IMR-90 (cell line): ENCODE measurements around the gene NBEA. TPM values are rescaled to one million over a fixed set of nuclear protein-coding genes. Genes with fewer than 3 reads are reported as not detected.

Source experiments
- ATAC-seq: fragments of 200-7000 bp; cut with Tn5 transposase; 2 replicates; pipeline ENCODE4 v1.9.1; 2020; ENCODE audit warnings: low read depth, mild to moderate bottlenecking, moderate library complexity
- BruUV-seq: library from RNA; stranded (reverse); fragments of 400-500 nt; replicated peaks from 2 replicates; lab custom pipeline; 2021; lab: Mats Ljungman, UMichigan
- CTCF ChIA-PET: fragments of 300-600 bp; formaldehyde crosslinking; extraction: SDS; loops from one replicate; lab custom pipeline; 2021; ENCODE audit warnings: antibody characterized with exemption; lab: Yijun Ruan, JAX
- POLR2A ChIA-PET: fragments of 300-600 bp; sonication (Branson Sonifier 250); formaldehyde crosslinking; loops from one replicate; lab custom pipeline; 2022; ENCODE audit warnings: antibody characterized with exemption; ENCODE audit not compliant: unreplicated experiment; lab: Charles Lee
- DNase-seq: peaks from one replicate; pipeline ENCODE4 v3.0.0; 2013
- H2AFZ ChIP-seq: replicated peaks from 2 replicates; pipeline ENCODE3; 2013; ENCODE audit warnings: low read length, mild to moderate bottlenecking; ENCODE audit not compliant: poor library complexity
- H2AK5ac ChIP-seq: 2 replicates; pipeline ENCODE4 v1.6.1; 2013; ENCODE audit warnings: low read depth, low read length, inconsistent platforms
- H2AK9ac ChIP-seq: replicated peaks from 2 replicates; pipeline ENCODE3; 2013; ENCODE audit warnings: mild to moderate bottlenecking, low read depth, low read length, moderate library complexity; ENCODE audit not compliant: poor library complexity
- H2BK120ac ChIP-seq: 2 replicates; pipeline ENCODE4 v1.6.1; 2013; ENCODE audit warnings: low read depth, low read length, inconsistent platforms
- H2BK15ac ChIP-seq: 3 replicates; pipeline ENCODE4 v1.6.1; 2013; ENCODE audit warnings: low read depth, low read length, inconsistent platforms
- H2BK20ac ChIP-seq: 2 replicates; pipeline ENCODE4 v1.6.1; 2013; ENCODE audit warnings: low read depth, mild to moderate bottlenecking, inconsistent platforms, low read length, moderate library complexity
- H2BK5ac ChIP-seq: 2 replicates; pipeline ENCODE4 v1.6.1; 2013; ENCODE audit warnings: mild to moderate bottlenecking, low read depth, low read length, inconsistent platforms; ENCODE audit not compliant: poor library complexity, severe bottlenecking
- H3K14ac ChIP-seq: replicated peaks from 2 replicates; pipeline ENCODE4 v1.6.1; 2013; ENCODE audit warnings: low read depth, low read length, inconsistent platforms
- H3K18ac ChIP-seq: 2 replicates; pipeline ENCODE4 v1.6.1; 2013; ENCODE audit warnings: low read depth, low read length, control low read depth
- H3K23ac ChIP-seq: 2 replicates; pipeline ENCODE4 v1.6.1; 2013; ENCODE audit warnings: low read depth, low read length, inconsistent platforms
- H3K27ac ChIP-seq: 2 replicates; pipeline ENCODE4 v1.5.1; 2013; ENCODE audit warnings: mild to moderate bottlenecking, control low read depth, low read length; ENCODE audit not compliant: insufficient read depth
- H3K27me3 ChIP-seq: 2 replicates; pipeline ENCODE4 v1.6.1; 2013; ENCODE audit warnings: low read length; ENCODE audit not compliant: control insufficient read depth, insufficient read depth
- H3K36me3 ChIP-seq: 2 replicates; pipeline ENCODE4 v1.6.1; 2013; ENCODE audit warnings: low read length, mixed read lengths; ENCODE audit not compliant: control insufficient read depth, insufficient read depth
- H3K4ac ChIP-seq: 2 replicates; pipeline ENCODE4 v1.6.1; 2013; ENCODE audit warnings: low read depth, low read length, inconsistent platforms
- H3K4me1 ChIP-seq: 2 replicates; pipeline ENCODE4 v1.6.1; 2013; ENCODE audit warnings: low read length, mixed read lengths; ENCODE audit not compliant: control insufficient read depth, insufficient read depth
- H3K4me2 ChIP-seq: 2 replicates; pipeline ENCODE4 v1.6.1; 2013; ENCODE audit warnings: low read depth, mild to moderate bottlenecking, control low read depth, low read length, moderate library complexity
- H3K4me3 ChIP-seq: 2 replicates; pipeline ENCODE4 v1.5.1; 2013; ENCODE audit warnings: low read depth, mild to moderate bottlenecking, control low read depth, low read length, moderate library complexity; ENCODE audit not compliant: insufficient read depth
- H3K56ac ChIP-seq: 2 replicates; pipeline ENCODE4 v1.6.1; 2013; ENCODE audit warnings: low read length, inconsistent platforms; ENCODE audit not compliant: insufficient read depth; ENCODE audit errors: extremely low read depth
- H3K79me1 ChIP-seq, 2 experiments: 2 replicates each; pipeline ENCODE4 v1.6.1; 2013; ENCODE audit warnings: low read length in 2 of 2, inconsistent platforms in 1 of 2, low read depth in 1 of 2
- H3K9ac ChIP-seq: 2 replicates; pipeline ENCODE4 v1.6.1; 2013; ENCODE audit warnings: low read depth, low read length, control low read depth
- H3K9me1 ChIP-seq: 2 replicates; pipeline ENCODE4 v1.6.1; 2013; ENCODE audit warnings: low read length, inconsistent platforms; ENCODE audit not compliant: insufficient read depth
- H3K9me3 ChIP-seq: 2 replicates; pipeline ENCODE4 v1.6.1; 2013; ENCODE audit warnings: low read length; ENCODE audit not compliant: control insufficient read depth, insufficient read depth
- H4K20me1 ChIP-seq: 2 replicates; pipeline ENCODE4 v1.6.1; 2013; ENCODE audit warnings: low read length, inconsistent platforms; ENCODE audit not compliant: insufficient read depth
- H4K5ac ChIP-seq: 2 replicates; pipeline ENCODE4 v1.6.1; 2013; ENCODE audit warnings: mild to moderate bottlenecking, low read depth, low read length, control low read depth
- H4K8ac ChIP-seq, 2 experiments: 2 replicates each; pipeline ENCODE4 v1.6.1; 2013; ENCODE audit warnings: low read depth in 2 of 2, low read length in 2 of 2, control low read depth in 1 of 2, inconsistent platforms in 1 of 2
- H4K91ac ChIP-seq: 2 replicates; pipeline ENCODE4 v1.6.1; 2013; ENCODE audit warnings: low read depth, low read length, inconsistent platforms; ENCODE audit not compliant: insufficient read depth
- BHLHE40 ChIP-seq: fragments of 150-350 bp; IDR thresholded peaks from 2 replicates; pipeline ENCODE4 v1.6.1; 2016; ENCODE audit warnings: mild to moderate bottlenecking, low read depth, low read length
- CEBPB ChIP-seq: IDR thresholded peaks from 2 replicates; pipeline ENCODE4 v1.6.1; 2012; ENCODE audit warnings: low read depth, low read length, improper control_type of control experiment
- CHD1 ChIP-seq: IDR thresholded peaks from 2 replicates; pipeline ENCODE4 v1.6.1; 2012; ENCODE audit warnings: low read depth, low read length, improper control_type of control experiment
- CTCF ChIP-seq: conservative IDR thresholded peaks from 2 replicates; pipeline ENCODE4 v1.5.1; 2012; ENCODE audit warnings: mild to moderate bottlenecking, low read depth, low read length, improper control_type of control experiment
- FOS ChIP-seq: fragments of 150-350 bp; IDR thresholded peaks from 2 replicates; pipeline ENCODE4 v1.6.1; 2016; ENCODE audit warnings: low read depth, low read length
- MAFK ChIP-seq: IDR thresholded peaks from 2 replicates; pipeline ENCODE4 v1.6.1; 2012; ENCODE audit warnings: low read depth, low read length, improper control_type of control experiment
- MAZ ChIP-seq: IDR thresholded peaks from 2 replicates; pipeline ENCODE4 v1.6.1; 2012; ENCODE audit warnings: low read depth, mild to moderate bottlenecking, low read length, improper control_type of control experiment, moderate library complexity, borderline replicate concordance
- MXI1 ChIP-seq: IDR thresholded peaks from 2 replicates; pipeline ENCODE4 v1.6.1; 2012; ENCODE audit warnings: low read depth, mild to moderate bottlenecking, low read length, moderate library complexity, borderline replicate concordance
- NFE2L2 ChIP-seq: fragments of 150-350 bp; IDR thresholded peaks from 2 replicates; pipeline ENCODE4 v1.6.1; 2016; ENCODE audit warnings: low read depth, mild to moderate bottlenecking, low read length
- POLR2A ChIP-seq: IDR thresholded peaks from 2 replicates; pipeline ENCODE4 v1.6.1; 2012; ENCODE audit warnings: mild to moderate bottlenecking, low read depth, low read length
- RAD21 ChIP-seq: IDR thresholded peaks from 2 replicates; pipeline ENCODE4 v1.6.1; 2012; ENCODE audit warnings: low read length, improper control_type of control experiment
- RCOR1 ChIP-seq: IDR thresholded peaks from 2 replicates; pipeline ENCODE4 v1.6.1; 2012; ENCODE audit warnings: mild to moderate bottlenecking, low read length, improper control_type of control experiment; ENCODE audit not compliant: insufficient replicate concordance
- RFX5 ChIP-seq: IDR thresholded peaks from 2 replicates; pipeline ENCODE4 v1.8.0; 2012; ENCODE audit warnings: low read depth, mild to moderate bottlenecking, low read length, moderate library complexity
- SMC3 ChIP-seq: fragments of 150-350 bp; IDR thresholded peaks from 2 replicates; pipeline ENCODE4 v1.6.1; 2016; ENCODE audit warnings: low read depth, mild to moderate bottlenecking, antibody characterized with exemption, low read length, moderate library complexity
- dilution Hi-C: fragments of 300-500 bp; cut with HindIII; formaldehyde crosslinking; loops from one replicate; pipeline ENCODE4 v1.14.3; 2018; ENCODE audit warnings: low sequenced_read_pairs; ENCODE audit not compliant: unreplicated experiment
- in situ Hi-C: fragments of 300-500 bp; cut with MboI; formaldehyde crosslinking; loops from 3 replicates; pipeline ENCODE4 v1.14.3; 2019; ENCODE audit warnings: low sequenced_read_pairs, inconsistent platforms, mixed read lengths
- intact Hi-C: fragments of 100-400 bp; cut with micrococcal nuclease; formaldehyde crosslinking; loops from 2 replicates; pipeline ENCODE4 v1.10.0; 2022
- polyA plus RNA-seq, 3 experiments: library from polyadenylated mRNA; depleted of rRNA; stranded (reverse); fragments of >200 nt; gene quantifications; 2 replicates each; pipeline ENCODE4 v1.2.3, GENCODE V29; 2012; ENCODE audit warnings: low replicate concordance in 1 of 3
- total RNA-seq: library from RNA; depleted of rRNA; stranded (reverse); fragments of >200 nt; gene quantifications from 2 replicates; pipeline ENCODE4 v1.2.3, GENCODE V29; 2012
- TF ChIP-seq, protein P1 (sequence below): fragments of 150-350 bp; IDR thresholded peaks from 2 replicates; pipeline ENCODE4 v1.6.1; 2017; ENCODE audit warnings: mild to moderate bottlenecking, antibody characterized with exemption, low read length, low read depth
- TF ChIP-seq, protein P2 (sequence below): fragments of 150-350 bp; IDR thresholded peaks from 2 replicates; pipeline ENCODE4 v1.6.1; 2016; ENCODE audit warnings: low read depth, mild to moderate bottlenecking, low read length, moderate library complexity, borderline replicate concordance

NBEA gene
- total and polyA plus RNA-seq, 2 of the 4 experiments (the other 2 are of a cell fraction): 0.82 to 2.2 TPM

DNA sequence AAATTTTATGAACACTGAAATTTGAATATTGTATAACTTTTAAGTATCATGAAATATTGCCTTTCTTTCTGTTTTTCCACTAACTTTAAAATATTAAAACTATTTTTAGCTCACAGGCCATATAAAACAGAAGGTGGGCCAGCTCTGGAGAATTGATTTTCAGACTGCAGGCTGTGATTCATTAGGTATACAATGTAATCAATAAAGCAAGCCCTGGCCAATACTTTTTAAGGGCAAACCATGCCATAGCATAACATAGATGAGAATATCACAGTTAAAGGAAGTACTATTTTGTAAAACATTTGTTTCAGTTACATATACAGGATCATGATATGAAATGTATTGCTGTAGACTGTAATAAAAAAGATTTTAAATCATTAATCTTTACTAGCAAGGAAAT lies 336.8 kb downstream of the NBEA start:
- no peak for DNase-seq
- no peak overlapping the region for H2BK5ac ChIP-seq
- H3K14ac ChIP-seq: no peak overlapping the region
- in situ Hi-C loops (no loop called here), dilution Hi-C loops (no loop called here), intact Hi-C loops (no loop called here)
- no peaks in the 10 kb centered on the region for H3K9me3 ChIP-seq
- no peak overlapping the region for H2BK20ac ChIP-seq
- no peak overlapping the region for H4K91ac ChIP-seq
- no peak for ATAC-seq
- H3K4me3 ChIP-seq: no peak overlapping the region
- ChIA-PET POLR2A (no interaction called here), CTCF (no interaction called here)
- no peak overlapping the region for H3K9ac ChIP-seq
- H3K79me1 ChIP-seq: no peaks in the 10 kb centered on the region
- no peak overlapping the region for H3K4ac ChIP-seq
- no peak overlapping the region for H2BK120ac ChIP-seq
- H2BK15ac ChIP-seq: no peak overlapping the region
- H4K5ac ChIP-seq: no peak overlapping the region
- no peak overlapping the region for H2AK9ac ChIP-seq
- no peaks in the 10 kb centered on the region for H3K4me1 ChIP-seq
- H3K27ac ChIP-seq: no peak overlapping the region
- TF ChIP-seq CHD1 (no peak), FOS (no peak), MAFK (no peak), RCOR1 (no peak), RFX5 (no peak), MXI1 (no peak), POLR2A (no peak), CTCF (no peak), MAZ (no peak), BHLHE40 (no peak), RAD21 (no peak), CEBPB (no peak), NFE2L2 (no peak), SMC3 (no peak)
- TF ChIP-seq, protein P1, sequence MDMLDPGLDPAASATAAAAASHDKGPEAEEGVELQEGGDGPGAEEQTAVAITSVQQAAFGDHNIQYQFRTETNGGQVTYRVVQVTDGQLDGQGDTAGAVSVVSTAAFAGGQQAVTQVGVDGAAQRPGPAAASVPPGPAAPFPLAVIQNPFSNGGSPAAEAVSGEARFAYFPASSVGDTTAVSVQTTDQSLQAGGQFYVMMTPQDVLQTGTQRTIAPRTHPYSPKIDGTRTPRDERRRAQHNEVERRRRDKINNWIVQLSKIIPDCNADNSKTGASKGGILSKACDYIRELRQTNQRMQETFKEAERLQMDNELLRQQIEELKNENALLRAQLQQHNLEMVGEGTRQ: no peak
- TF ChIP-seq, protein P2, sequence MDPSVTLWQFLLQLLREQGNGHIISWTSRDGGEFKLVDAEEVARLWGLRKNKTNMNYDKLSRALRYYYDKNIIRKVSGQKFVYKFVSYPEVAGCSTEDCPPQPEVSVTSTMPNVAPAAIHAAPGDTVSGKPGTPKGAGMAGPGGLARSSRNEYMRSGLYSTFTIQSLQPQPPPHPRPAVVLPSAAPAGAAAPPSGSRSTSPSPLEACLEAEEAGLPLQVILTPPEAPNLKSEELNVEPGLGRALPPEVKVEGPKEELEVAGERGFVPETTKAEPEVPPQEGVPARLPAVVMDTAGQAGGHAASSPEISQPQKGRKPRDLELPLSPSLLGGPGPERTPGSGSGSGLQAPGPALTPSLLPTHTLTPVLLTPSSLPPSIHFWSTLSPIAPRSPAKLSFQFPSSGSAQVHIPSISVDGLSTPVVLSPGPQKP: no peak
- BruUV-seq: no TSS peak
- H3K4me2 ChIP-seq: no peak overlapping the region
- no peak overlapping the region for H4K8ac ChIP-seq
- no peak overlapping the region for H2AFZ ChIP-seq
- H3K9me1 ChIP-seq: no peaks in the 10 kb centered on the region
- no peaks in the 10 kb centered on the region for H3K27me3 ChIP-seq
- H2AK5ac ChIP-seq: no peak overlapping the region
- H4K20me1 ChIP-seq: no peaks in the 10 kb centered on the region
- H3K23ac ChIP-seq: no peak overlapping the region
- no peak overlapping the region for H3K56ac ChIP-seq
- H3K18ac ChIP-seq: no peak overlapping the region
- no peaks in the 10 kb centered on the region for H3K36me3 ChIP-seq
